Upper lobe of right lung (tissue), 1 donor: ENCODE results near the gene ALG12. TPM values are rescaled to one million over a fixed set of nuclear protein-coding genes. Genes with fewer than 3 reads are reported as not detected.
A peak's percentile ranks its signal among the peaks of the same experiment; 100 is the strongest.

Experiments used
- ATAC-seq: fragments of 200-7000 bp; cut with Tn5 transposase; one replicate; pipeline ENCODE4 v1.9.1; 2020; ENCODE audit warnings: mild to moderate bottlenecking, moderate library complexity
- DNase-seq: peaks from one replicate; pipeline ENCODE4 v3.0.0-alpha.2; 2020
- H3K27ac ChIP-seq: fragments of 200-600 bp; one replicate; pipeline ENCODE4 v1.8.0; 2022
- H3K27me3 ChIP-seq: fragments of 200-600 bp; one replicate; pipeline ENCODE4 v1.8.0; 2022; ENCODE audit warnings: mild to moderate bottlenecking
- H3K36me3 ChIP-seq: fragments of 200-600 bp; one replicate; pipeline ENCODE4 v1.8.0; 2022
- H3K4me1 ChIP-seq: fragments of 200-600 bp; one replicate; pipeline ENCODE4 v1.8.0; 2022
- H3K4me3 ChIP-seq: fragments of 200-600 bp; one replicate; pipeline ENCODE4 v1.8.0; 2022; ENCODE audit warnings: mild to moderate bottlenecking
- H3K9me3 ChIP-seq: fragments of 200-600 bp; one replicate; pipeline ENCODE4 v1.8.0; 2022
- CTCF ChIP-seq: fragments of 200-600 bp; IDR thresholded peaks from one replicate; pipeline ENCODE4 v1.8.0; 2022; ENCODE audit warnings: antibody characterized with exemption
- intact Hi-C: fragments of 100-400 bp; cut with DNase I; formaldehyde crosslinking; loops from one replicate; pipeline ENCODE4 v1.11.0; 2022
- total RNA-seq: library from RNA; stranded (reverse); fragmentation: NEBNext Ultra II Directional; extraction: Animal tissue kit (Norgen Biotek cat#: 25700); gene quantifications from one replicate; pipeline ENCODE4 v1.2.1, GENCODE V29; 2021
- donor health status: DM: no; HTN: yes; CAD: no; lungs with severe emphysema.

ALG12 gene
- total RNA-seq, 1 donor from 2014 or later: 28.1 TPM

- Histone ChIP-seq H3K36me3 (no peaks in the 10 kb centered on the region), H3K27ac (peak overlapping the region; percentile 14), H3K4me3 (no peak overlapping the region), H3K4me1 (peaks cover 3% of the 10 kb centered on the region), H3K27me3 (no peaks in the 10 kb centered on the region), H3K9me3 (peaks cover 11% of the 10 kb centered on the region)
- DNase-seq (peak; percentile 34), ATAC-seq (peak; percentile 35)
- intact Hi-C loops: no loop called here
- no peak for TF ChIP-seq CTCF
Observed at GRCh38 chr22:49867303-49868265, 50.7 kb downstream of the ALG12 start.

DNA sequence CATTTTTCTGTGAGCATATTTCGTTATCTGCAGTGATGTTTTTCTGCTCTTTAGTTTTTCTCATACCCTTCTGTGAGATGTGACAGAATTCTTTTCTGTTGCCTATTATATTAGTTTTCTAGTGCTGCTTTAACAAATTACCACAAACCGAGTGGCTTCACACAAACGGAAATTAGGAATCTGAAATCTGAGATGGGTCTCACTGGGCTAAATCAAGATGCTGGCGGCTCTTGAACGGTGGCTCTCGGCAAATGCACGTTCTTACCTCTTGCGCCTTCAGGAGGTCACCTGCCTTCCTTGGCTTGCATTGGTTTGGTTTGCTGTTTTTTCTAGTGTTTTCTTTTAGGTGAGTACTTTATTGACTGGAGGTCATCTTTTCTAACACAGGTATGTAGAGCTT, 51.6 kb downstream of the ALG12 start:
- no peak for TF ChIP-seq CTCF
- Histone ChIP-seq H3K27ac (peak overlapping the region; percentile 14), H3K4me3 (no peak overlapping the region), H3K27me3 (no peaks in the 10 kb centered on the region), H3K9me3 (peaks cover 11% of the 10 kb centered on the region), H3K4me1 (peaks cover 10% of the 10 kb centered on the region), H3K36me3 (no peaks in the 10 kb centered on the region)
- DNase-seq: no peak
- intact Hi-C loops: no loop called here
- ATAC-seq: no peak

DNA sequence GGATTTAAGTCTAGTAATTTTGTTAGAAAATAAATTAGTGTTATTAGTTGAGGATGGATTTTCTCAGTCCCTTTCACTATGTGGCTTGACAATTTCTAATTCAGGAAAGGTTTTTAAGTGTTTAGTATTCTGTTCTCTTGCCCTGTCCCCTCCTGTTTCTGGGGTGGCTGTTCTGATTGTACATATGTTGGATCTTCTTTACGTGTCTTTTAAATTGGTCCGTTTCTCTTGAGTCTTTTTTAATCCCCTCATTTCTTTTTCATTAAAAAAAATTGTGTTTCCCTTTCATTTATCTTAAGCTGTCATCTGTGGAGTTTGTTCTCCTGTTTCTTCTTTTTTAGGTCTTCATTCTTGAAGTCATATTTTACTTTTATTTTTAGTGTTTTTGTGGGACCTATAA, 52.1 kb downstream of the ALG12 start:
- ATAC-seq (no peak), DNase-seq (no peak)
- Histone ChIP-seq H3K36me3 (no peaks in the 10 kb centered on the region), H3K9me3 (peaks cover 11% of the 10 kb centered on the region), H3K4me3 (no peak overlapping the region), H3K27me3 (no peaks in the 10 kb centered on the region), H3K4me1 (peaks cover 10% of the 10 kb centered on the region), H3K27ac (no peak overlapping the region)
- no peak for TF ChIP-seq CTCF
- intact Hi-C loops: no loop called here

GRCh38 chr22:49865156-49865555, 53.1 kb downstream of the ALG12 start:
- TF ChIP-seq CTCF: no peak
- Histone ChIP-seq H3K4me3 (no peak overlapping the region), H3K9me3 (peaks cover 11% of the 10 kb centered on the region), H3K4me1 (peaks cover 10% of the 10 kb centered on the region), H3K36me3 (no peaks in the 10 kb centered on the region), H3K27ac (no peak overlapping the region), H3K27me3 (no peaks in the 10 kb centered on the region)
- ATAC-seq: no peak
- intact Hi-C loops: no loop called here
- DNase-seq: peak; percentile 40

GRCh38 chr22:49863931-49864330, 54.3 kb downstream of the ALG12 start:
- no peak for DNase-seq
- ATAC-seq: no peak

More at GRCh38 chr22:49863931-49864330, 54.3 kb downstream of the ALG12 start:
- intact Hi-C loops: no loop called here
- no peaks in the 10 kb centered on the region for H3K36me3 ChIP-seq
- H3K4me3 ChIP-seq: no peak overlapping the region
- peaks cover 10% of the 10 kb centered on the region for H3K4me1 ChIP-seq
- H3K27me3 ChIP-seq: no peaks in the 10 kb centered on the region
- peaks cover 11% of the 10 kb centered on the region for H3K9me3 ChIP-seq
- H3K27ac ChIP-seq: no peak overlapping the region
- TF ChIP-seq CTCF: no peak
